GM21737 (cell line): Measurements from ENCODE around the gene C1QTNF4.
"Not testable (repeated sequence)": the region's sequence is repeated elsewhere in the genome, so short reads cannot be mapped to it uniquely, and the experiment has no call there.

ENCODE experiments used
- ATAC-seq: cut with Tn5 transposase; IDR thresholded peaks from one replicate; pipeline ENCODE4 v1.9.1; 2021; ENCODE audit warnings: mild to moderate bottlenecking, moderate library complexity; ENCODE audit not compliant: unreplicated experiment

The C1QTNF4 gene

DNA sequence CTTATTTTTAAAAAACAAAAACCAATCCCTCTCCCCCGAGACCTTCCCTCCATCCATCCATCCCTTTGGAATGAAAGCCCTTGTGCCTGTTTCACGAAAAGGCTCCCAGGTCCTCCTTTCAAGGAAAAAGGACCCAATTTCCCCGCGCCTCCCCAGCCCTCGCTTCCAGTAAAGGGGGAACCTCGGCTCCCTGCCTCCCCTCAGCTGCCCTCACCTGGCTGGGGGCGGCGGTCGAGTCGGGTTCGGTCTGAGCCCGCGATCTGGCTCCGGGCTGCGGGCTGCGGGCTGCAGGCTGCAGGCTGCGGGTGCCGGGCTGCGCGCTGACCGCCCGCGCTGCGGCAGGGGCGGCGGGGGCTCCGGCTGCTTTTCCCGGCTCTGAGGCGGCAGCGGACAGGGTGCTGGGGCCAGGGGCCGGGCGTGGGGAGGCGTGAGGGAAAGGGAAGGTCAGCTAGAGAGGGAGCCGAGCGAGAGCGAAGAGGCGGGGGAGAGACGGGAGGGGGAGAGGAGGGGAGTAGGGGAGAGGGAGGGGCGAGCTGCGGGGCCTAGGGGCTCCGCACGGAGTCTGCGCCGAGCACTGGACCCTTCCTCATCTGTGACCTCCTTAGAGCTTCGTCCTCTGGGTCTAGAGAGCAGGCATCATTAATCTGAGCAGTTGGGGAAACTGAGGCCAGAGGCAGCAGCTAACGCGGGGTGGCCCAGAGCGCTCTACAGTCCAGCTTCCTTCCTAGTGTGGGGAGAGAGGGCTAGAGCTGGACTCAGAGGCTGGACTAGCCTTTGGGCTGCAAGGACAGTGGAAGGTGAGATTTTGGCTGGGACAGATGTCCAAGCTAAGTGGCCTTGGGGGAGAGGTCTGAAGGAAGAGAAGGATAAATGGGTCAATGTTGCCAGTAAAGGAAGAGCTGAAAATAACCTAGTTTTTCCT is at the start of gene C1QTNF4:
Gene C1QTNF4 (minus strand): TSS at position 478 of the 922 bp plus-strand sequence. CDS start 3,601 bp downstream, outside the sequence.
- ATAC-seq = no peak

DNA sequence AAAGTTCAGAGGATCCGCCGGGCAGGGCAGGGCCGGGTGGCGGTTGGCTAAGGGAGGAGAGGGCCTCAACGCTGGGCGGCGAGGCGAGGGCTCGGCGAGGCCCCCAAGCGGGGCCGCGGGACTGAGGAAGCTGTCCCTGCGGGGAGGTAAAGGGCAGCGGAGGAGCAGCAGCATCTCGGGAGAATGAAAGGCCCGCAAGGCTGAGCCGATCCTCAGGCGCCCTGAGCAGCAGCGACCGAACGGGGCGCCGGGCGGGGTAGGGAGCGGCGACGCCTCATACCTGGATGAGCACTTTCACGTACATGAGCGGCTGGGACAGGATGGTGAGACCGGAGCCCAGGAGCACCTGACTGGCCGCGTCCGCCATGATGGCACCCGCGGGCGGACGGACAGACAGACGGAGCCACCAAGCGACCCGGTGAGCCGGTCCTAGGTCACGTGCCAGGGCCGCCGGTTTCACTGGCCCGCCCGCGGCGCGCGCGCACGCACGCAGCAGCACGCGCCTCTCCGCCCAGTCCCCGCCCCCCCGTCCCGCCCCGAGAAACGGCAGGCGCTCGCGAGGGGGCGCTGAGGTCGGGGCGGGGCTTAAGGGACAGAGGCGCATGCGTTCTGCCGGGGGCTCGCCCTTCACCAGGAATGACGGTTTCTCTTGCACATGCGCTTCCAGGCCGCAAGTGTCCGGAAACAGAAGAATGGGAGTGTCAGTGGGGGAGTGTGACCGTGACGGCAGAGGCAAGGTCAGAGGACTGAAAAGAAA is 48.1 kb upstream of the C1QTNF4 start, which contains the start of gene MTCH2:
Gene MTCH2 (minus strand): TSS at position 461 of the 757 bp plus-strand sequence. CDS start 94 bp downstream, at position 367.
- peak; percentile 90 for ATAC-seq

DNA sequence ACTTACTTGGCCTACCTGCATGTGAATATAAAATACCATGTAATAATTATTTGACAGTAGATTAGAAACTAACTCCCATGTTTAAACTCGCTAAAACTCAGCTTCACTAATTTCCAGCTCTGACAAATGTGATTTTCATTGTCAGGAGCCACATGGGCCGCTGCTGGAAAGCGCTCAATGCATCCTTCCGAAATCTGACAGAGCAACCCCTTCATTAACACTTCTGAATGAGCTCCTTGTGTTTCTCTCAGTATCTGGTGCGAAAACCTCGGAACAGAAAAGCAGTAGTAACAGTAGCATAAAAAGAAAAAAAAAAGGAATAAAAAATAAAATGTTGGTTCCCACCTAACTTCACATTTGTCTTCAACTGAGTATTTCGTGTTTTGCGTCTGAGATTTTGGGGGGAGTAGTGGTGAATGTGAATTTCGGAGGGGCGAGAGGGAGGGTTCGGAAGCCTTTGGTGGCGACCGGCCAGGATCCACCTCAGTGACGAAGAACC is 47.4 kb upstream of the C1QTNF4 start:
- ATAC-seq = no peak

DNA sequence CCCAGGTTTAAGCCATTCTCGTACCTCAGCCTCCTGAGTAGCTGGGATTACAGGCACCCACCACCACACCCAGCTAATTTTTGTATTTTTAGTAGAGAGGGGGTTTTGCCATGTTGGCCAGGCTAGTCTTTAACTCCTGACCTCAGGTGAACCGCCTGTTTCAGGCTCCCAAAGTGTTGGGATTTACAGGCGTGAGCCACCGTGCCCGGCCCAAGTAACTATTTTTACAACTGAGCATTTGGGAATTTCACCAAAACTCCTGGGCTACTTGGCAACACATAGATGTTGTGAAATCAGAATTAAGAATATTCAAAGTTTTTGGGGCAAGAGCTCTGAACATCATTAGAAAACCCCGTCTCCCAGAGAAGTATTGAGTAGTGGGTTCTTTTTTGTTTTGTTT is 46.3 kb upstream of the C1QTNF4 start:
- not testable (repeated sequence) for ATAC-seq

DNA sequence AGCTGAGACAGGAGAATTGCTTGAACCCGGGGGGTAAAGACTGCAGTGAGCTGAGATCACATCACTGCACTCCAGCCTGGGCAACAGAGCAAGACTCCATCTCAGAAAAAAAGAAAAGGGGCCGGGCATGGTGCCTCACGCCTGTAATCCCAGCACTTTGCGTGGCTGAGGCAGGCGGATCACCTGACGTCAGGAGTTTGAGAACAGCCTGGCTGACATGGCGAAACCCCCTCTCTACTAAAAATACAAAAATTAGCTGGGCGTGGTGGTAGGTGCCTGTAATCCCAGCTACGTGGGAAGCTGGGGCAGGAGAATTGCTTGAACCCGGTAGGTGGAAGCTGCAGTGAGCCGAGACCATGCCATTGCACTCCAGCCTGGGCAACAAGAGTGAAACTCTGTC is 42.1 kb upstream of the C1QTNF4 start:
- not testable (repeated sequence) for ATAC-seq

DNA sequence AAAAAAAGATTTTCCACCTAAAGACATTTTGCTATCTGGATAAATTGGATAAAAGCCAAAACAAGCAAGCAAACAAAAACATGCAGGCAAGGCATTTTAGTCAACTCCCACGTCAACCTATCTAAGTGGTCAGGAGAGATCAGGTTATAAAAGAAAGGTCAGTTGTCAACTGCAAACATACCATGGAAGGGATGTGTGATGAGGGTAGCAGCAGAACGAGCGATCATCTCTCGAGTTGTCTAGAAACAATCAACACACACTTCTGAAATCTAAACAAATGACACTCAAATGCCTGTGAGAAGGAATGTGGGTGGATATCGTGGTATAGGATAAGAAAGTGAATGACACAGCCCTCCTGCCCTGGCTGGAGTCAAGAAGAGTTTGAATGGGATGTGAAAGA is 37.3 kb upstream of the C1QTNF4 start:
- no peak for ATAC-seq

DNA sequence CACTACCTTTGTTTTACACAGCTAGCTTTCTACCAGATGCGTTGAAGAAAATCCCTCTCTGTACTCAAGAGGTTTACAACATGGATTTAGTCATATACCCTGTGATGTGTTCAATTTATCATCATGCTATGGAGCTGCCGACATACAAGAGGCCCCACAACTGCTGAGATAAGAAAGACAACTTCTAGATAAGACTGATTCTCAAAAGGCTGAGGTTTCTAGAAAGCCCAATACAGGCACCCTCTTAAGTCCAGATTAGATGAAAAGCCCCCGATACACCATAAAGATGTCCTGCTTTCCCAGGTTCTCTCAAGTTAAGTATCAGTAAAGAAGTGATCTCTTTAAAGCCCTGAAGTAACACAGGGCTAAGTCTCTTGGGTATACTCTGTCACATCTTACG is 33.8 kb upstream of the C1QTNF4 start:
- ATAC-seq = no peak

DNA sequence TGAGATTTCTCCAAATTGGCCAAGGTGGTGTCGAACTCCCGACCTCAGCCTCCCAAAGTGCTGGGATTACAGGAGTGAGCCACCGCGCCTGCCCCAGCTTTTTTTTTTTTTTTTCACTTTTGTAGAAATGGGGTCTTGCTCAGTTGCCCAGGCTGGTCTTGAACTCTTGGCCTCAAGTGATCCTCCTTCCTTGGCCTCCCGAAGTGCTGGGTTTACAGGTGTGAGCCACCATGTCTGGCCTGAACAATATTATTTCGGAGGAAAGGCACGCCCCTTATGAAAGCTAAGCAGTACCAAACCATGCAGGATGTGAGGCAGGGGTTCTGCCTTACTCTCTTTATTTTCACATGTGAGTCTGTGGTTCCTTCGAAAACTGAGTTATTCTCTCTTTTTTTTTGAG is 32.0 kb upstream of the C1QTNF4 start:
- ATAC-seq = no peak

DNA sequence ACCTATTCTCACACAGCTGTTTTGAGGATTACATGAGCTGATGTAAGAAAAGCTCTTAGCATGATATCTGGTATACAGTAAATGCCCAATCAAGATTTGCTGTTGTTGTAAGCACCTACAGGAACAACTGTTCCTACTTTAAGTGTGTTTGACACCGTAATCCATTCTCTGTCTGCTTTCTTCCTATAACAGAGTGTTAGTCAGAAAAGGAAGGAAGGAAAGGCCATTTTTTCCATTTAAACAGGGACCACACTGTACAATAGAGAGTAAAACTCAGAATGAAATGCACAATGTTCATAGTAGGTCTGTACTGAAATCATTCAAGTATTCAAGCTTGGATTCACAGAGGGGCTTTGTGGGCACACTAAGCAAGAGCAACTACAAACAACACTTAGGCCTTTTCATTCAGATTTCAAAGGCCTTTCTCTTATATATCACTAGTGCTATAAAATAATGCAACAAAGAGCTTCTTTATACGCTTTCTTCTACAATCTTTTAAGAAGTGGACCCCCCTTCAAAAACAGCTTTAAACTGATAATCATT is 26.7 kb upstream of the C1QTNF4 start:
- no peak for ATAC-seq

DNA sequence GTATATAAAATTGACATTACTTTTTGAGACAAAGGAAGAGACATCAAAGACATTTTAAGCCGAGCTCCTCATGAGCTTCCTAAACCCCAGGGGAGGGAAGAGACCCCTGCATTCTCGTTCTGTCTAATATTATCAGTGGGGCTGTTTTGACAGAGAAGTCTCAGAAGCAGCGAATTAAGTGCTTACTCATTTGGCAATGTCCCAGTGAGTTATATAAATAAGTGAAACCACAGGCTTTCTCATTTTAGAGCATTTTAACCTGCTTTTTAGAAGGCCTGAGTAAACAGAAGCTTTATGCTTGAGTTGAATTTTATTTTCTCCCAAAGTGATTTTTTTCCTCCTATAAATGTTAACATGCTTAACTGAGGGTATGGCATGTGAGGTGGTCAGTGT is 23.2 kb upstream of the C1QTNF4 start:
- no peak for ATAC-seq

DNA sequence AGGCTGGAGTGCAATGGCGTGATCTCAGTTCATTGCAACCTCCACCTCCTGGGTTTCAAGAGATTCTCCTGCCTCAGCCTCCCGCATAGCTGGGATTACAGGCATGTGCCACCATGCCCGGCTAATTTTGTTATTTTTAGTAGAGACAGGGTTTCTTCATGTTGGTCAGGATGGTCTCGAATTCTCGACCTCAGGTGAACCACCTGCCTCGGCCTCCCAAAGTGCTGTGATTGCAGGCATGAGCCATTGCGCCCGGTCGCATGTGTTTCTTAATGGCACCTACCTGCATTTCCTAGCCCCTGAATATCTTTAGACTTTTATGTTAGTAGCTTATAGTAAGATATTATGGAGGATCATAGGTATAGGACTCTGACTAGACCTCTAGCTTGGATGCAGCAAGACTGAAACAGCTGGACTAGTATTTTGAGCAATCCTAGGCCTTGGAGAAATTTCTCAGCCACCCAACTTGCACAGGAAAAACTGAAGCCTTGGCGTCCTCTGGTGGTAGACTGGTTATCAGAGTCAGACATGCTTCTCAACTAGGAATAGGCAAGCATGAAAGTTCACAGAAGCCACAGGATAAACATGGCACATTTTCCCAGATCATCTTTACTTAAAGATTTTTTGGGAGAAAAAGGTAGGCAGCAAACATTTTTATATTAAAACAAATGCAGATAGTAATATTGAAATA is 22.7 kb upstream of the C1QTNF4 start:
- no peak for ATAC-seq

DNA sequence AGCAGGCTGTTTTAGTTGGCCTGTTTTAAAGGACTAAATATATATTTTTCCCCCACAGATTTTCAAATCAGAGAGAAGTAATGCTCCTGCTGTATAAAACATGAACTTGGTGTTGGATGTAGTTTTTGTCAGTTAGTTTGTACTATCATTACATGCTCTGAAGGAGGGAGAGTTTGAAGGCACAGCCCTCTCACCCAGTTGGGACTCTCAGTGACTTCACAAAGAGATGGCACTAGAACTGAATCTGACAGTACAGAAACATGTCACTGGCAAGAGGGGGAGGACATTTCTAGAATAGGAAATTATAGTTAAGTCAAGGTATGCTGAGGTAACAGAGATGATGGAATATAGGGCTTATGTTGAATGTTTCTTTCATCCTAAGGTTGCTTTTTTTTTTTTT is 21.0 kb upstream of the C1QTNF4 start:
- ATAC-seq = no peak

DNA sequence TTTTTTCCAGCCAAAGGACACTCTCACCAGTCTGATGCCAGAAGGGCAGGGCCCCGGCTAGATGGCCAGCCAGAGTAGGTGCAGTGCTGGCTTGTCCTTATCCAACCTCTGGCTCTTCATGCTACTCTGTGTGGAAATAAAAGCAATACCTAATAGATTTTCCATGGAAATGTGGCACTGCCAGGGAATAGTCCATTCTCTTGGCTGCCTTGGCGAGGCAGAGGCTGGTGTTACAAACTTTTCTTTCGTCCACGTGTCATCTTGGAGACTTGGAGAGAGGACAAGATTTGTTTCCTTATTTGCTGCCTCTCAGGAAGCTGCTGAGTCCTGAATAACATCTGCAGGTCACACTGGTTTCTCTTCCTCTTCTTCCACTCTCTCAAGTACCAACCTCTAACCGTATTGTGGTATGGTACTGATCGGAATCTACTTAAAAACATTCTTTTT is 17.2 kb upstream of the C1QTNF4 start:
- peak; percentile 72 for ATAC-seq

DNA sequence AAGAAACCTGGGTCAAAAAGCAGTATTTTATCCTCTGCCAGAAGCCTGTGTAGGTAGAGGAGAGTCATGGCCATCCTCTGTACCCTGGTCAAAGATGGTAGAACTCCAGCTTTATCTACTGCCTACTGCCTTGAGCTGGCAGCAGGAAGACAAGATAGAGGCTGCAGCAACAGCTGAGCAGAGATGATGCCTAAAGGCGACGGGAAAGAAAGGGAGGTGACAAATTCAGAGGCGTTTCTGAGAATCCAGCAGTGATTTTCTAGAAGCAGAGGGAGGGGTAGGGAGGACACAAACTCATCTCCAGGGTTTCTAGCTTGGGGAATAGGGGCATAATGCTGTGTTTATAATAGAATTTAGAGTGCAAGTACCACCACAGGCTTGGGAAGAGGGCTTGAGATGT is 15.5 kb upstream of the C1QTNF4 start:
- no peak for ATAC-seq

DNA sequence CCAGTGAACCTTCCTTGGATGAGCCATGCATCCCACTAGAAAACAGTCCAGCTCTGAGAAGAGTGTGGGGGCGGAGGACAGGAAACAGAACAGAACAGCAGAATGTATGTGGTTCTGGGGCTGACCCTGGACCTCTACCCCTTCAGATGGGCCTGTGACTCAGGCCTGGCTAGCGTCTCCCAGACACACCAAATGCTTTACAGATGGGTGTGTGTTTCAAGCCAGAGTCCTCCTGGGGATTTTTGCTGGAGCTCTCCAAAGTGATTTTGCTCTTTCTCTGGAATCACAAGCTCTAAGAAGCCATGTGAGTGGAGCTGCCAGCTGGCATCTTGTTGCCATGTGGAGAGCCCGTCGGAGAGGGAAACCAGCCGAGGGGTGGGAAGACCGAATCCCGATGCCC is 13.2 kb upstream of the C1QTNF4 start:
- no peak for ATAC-seq

DNA sequence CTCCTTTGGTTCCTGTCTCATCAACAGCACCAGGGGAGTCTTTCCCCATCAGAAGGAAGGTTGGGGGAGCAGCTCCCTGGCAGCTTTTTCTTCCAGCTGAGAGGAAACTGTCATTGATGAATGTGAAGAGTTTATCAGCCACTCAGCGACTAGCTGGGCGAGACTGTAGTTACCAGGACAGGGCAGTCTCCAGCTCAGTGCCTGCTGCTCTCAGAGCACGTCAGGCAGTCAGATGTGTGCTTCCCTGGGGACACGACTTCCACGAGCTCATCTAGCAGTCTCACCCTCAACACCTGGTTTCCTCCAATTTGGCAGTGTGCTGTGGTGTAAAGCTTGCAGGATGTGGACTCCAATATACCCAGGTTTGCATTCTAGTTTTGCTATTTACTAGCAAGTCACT is 12.5 kb upstream of the C1QTNF4 start:
- ATAC-seq = no peak

DNA sequence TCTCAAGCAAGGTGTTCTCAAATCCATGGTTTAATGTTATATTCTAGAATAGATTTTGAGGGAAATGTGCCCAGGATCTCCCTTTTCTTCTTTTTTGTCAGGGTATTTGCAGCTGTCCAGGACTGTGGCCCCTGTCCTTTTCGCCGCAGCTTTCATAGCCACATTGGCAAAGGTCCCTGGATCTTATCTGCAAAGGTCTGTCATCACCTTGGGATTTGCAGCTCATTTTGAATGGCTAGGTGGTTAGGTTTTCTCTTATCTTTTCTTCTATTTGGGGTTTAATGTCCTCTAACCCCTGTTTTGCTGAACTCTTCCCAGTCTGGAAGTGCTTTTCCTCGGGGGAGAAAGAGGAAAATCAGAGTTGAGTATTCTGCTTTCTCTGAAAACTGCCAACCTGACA is 11.7 kb upstream of the C1QTNF4 start:
- no peak for ATAC-seq

DNA sequence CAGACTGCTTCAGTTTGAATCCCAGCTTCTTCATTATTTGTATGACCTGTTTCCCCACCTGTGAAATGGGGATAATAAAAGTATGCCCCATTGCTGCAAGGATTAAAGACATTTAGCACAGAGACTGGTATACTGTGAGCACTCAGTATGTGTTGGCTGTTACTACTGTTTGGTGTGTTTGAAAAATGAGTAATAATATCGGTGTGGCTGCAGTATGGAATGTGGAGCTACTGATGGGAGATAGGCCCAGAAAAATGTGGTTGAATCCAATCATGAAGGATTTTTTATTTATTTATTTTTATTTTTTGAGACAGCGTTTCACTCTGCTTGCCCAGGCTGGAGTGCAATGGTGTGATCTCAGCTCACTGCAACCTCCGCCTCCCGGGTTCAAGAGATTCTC is 9.1 kb upstream of the C1QTNF4 start:
- no peak for ATAC-seq

DNA sequence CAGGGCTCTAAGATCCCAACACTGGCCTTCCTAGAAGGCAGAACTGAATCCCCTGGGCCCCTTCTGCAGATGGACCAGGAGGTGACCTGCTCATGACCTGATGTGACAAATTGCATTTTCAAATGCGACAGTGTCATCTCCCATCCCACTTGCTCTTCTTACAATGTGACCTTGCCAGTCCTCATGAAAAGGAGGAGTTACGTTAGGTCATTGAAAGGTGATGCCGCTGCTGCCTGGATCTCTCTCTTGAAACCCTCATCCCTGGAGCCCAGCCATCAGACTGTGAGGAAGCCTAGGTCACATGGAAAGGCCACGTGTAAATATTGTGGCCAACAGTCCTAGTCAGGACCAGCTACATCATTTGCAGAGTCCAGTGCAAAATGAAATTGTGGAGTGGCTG is 5.7 kb upstream of the C1QTNF4 start:
- ATAC-seq = no peak

DNA sequence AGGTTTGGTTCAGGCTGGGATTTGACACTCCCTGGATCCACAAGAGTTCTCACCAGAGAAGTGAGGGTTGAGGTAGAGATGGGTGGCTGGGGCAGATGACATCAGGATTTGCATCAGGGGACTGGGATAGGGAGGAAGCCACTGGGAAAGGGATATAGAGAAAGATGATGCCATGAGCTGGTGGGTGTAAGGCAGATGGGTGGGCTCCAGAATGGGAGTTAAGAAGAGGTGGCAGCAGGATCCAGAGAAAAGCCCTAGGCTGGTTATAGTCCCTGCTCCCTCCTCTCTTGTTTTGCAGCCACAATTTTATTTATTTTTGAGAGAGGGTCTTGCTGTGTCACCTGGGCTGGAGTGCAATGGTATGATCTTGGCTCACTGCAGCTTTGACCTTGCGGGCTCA is 1.8 kb upstream of the C1QTNF4 start:
- no peak for ATAC-seq

DNA sequence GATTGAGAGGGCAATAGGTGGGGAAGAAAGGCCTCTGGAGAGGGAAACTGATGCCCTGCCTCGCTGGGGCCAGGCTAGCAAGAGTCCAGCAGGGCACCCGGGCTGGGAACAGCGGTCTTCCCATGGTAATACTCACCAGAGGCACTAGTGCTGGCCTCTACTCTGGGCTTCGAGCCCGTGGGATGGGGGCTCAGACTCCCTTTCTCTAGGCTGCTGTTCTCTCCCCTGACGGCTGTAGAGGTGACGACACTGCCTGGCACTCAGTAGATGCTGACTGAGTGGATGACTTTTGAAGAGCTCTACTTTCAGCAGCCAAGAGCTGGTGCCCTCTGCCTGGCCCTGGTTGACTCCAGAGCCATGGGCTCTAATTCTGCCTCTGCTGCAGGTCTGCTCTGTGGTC is 818 bp upstream of the C1QTNF4 start:
- no peak for ATAC-seq
